ENCODE data around the gene OR51E1. TPM values are rescaled to one million over a fixed set of nuclear protein-coding genes. Genes with fewer than 3 reads are reported as not detected.
A peak's percentile ranks its signal among the peaks of the same experiment; 100 is the strongest.

OR51E1 gene
- total and polyA plus RNA-seq, 4 donors, result 0.01 to 0.60 TPM; not detected in 2

DNA sequence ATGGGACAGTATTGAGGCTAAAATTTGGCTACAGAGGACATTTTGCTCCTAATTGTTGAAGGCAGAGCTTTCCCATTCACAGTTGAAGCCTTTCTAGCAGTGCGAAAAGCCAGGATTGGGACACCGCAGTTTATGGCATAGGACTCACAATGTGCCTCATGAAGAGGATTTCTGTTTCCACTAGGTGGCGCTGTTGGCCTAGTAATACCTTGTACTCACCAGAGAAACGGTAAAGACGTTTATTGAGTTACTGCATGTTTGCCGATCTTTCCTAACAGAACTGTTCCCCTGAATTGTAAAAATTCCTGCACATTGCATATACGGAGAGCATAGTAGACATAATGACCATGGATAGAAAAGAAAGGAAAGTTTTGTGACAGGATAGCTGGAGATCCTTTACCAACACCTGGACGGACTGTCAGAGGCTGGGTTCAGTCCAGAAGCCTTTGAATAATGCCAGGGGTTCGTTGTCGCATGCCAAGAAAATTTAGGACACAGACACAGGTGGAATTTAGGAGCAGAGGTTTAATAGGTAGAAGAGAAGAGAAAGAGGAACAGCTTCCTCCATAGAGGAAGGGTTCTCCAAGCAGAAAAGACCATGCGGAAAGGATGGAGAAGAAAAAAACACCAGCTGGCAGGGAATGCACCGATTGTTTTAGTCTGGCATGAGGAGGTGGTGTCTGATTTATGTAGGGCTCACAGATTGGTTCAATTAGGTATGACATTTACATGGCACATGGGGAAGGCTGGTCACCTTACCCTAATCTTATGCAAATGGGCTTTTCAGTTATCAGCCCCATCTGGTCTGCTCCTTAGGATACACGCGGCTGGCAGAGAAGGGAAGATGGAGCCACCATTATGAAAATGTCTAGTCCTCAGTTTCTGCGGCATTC is 17.3 kb upstream of the OR51E1 start:
- Histone ChIP-seq H3K4me3 (no peak overlapping the region), H3K9me3 (ENCODE audit: control insufficient read depth in 4 of 4, insufficient read depth in 3 of 4, low read length in 3 of 4) (peaks cover 0 to 8% (median 1%) of the 10 kb centered on the region in 4 donors), H3K36me3 (ENCODE audit: control insufficient read depth in 4 of 4, insufficient read depth in 4 of 4, low read length in 4 of 4) (no peaks in the 10 kb centered on the region), H3K27me3 (ENCODE audit: control insufficient read depth in 3 of 3, insufficient read depth in 3 of 3, low read length in 2 of 3) (no peaks in the 10 kb centered on the region), H3K9ac (ENCODE audit: insufficient read depth in 1 of 2, low read length in 2 of 2) (no peak overlapping the region), H3K4me1 (ENCODE audit: control insufficient read depth in 5 of 5, insufficient read depth in 5 of 5, low read length in 5 of 5) (no peaks in the 10 kb centered on the region), H3K27ac (ENCODE audit: low read depth in 1 of 2, low read length in 1 of 2) (no peak overlapping the region)
- ATAC-seq (ENCODE audit: insufficient read depth, low FRiP score) (no peak), DNase-seq (peak; percentile 50 to 61 (median 50))
- 50 to 56% methylated on average over 15 of the region's 15 CpGs for WGBS, 2 donors
- no peak for TF ChIP-seq CTCF (IDR thresholded peaks at IDR 0.05; ENCODE audit: control extremely low read depth, extremely low read depth)

GRCh38 chr11:4636136-4636535 is 7.6 kb upstream of the OR51E1 start:
- Histone ChIP-seq H3K27ac (ENCODE audit: low read depth in 1 of 2, low read length in 1 of 2) (no peak overlapping the region), H3K9me3 (ENCODE audit: control insufficient read depth in 4 of 4, insufficient read depth in 3 of 4, low read length in 3 of 4) (no peaks in the 10 kb centered on the region), H3K27me3 (ENCODE audit: control insufficient read depth in 3 of 3, insufficient read depth in 3 of 3, low read length in 2 of 3) (peaks cover 0 to 11% (median 0%) of the 10 kb centered on the region in 3 donors), H3K4me1 (ENCODE audit: control insufficient read depth in 5 of 5, insufficient read depth in 5 of 5, low read length in 5 of 5) (no peaks in the 10 kb centered on the region), H3K9ac (ENCODE audit: insufficient read depth in 1 of 2, low read length in 2 of 2) (no peak overlapping the region), H3K36me3 (ENCODE audit: control insufficient read depth in 4 of 4, insufficient read depth in 4 of 4, low read length in 4 of 4) (no peaks in the 10 kb centered on the region), H3K4me3 (no peak overlapping the region)
- WGBS, 2 donors, result 80 to 86% methylated on average over 2 of the region's 2 CpGs
- no peak for ATAC-seq (ENCODE audit: insufficient read depth, low FRiP score)
- DNase-seq, result no peak
- no peak for TF ChIP-seq CTCF (IDR thresholded peaks at IDR 0.05; ENCODE audit: control extremely low read depth, extremely low read depth)

- peak; percentile 87 for ATAC-seq (ENCODE audit: insufficient read depth, low FRiP score)
- 32 to 33% methylated on average over 21 of the region's 21 CpGs for WGBS, 2 donors
- Histone ChIP-seq H3K27ac (ENCODE audit: low read depth in 1 of 2, low read length in 1 of 2) (no peak within 1 kb of the TSS), H3K9ac (ENCODE audit: insufficient read depth in 1 of 2, low read length in 2 of 2) (no peak within 1 kb of the TSS), H3K4me3 (no peak within 1 kb of the TSS), H3K27me3 (ENCODE audit: control insufficient read depth in 3 of 3, insufficient read depth in 3 of 3, low read length in 2 of 3) (peaks cover 0 to 11% (median 0%) of the 10 kb centered on the region in 3 donors), H3K4me1 (ENCODE audit: control insufficient read depth in 5 of 5, insufficient read depth in 5 of 5, low read length in 5 of 5) (no peaks in the 10 kb centered on the region), H3K9me3 (ENCODE audit: control insufficient read depth in 4 of 4, insufficient read depth in 3 of 4, low read length in 3 of 4) (no peaks in the 10 kb centered on the region), H3K36me3 (ENCODE audit: control insufficient read depth in 4 of 4, insufficient read depth in 4 of 4, low read length in 4 of 4) (no peaks in the 10 kb centered on the region)
- DNase-seq, result peak; percentile 67 to 76 (median 73)
- peak; percentile 59 for TF ChIP-seq CTCF (IDR thresholded peaks at IDR 0.05; ENCODE audit: control extremely low read depth, extremely low read depth)
Measured at GRCh38 chr11:4636962-4637661, 6.7 kb upstream of the OR51E1 start, which contains the start of gene OR51D1. Gene OR51D1, plus strand, starts transcription at chr11:4637477. Its CDS starts 2,314 bp downstream, at chr11:4639791.
